Trophoblast cell (in vitro differentiated cells and primary cell): ENCODE data around the gene HOXA9.

Source experiments
- DNase-seq, 2 donors: peaks; one replicate each; pipeline ENCODE4 v3.0.0-alpha.2; 2016
- H2AFZ ChIP-seq: 2 replicates; pipeline ENCODE4 v1.6.1; 2013; ENCODE audit warnings: low read length, moderate library complexity, mild to moderate bottlenecking; ENCODE audit not compliant: insufficient read depth, poor library complexity
- H2AK5ac ChIP-seq: 2 replicates; pipeline ENCODE4 v1.6.1; 2013; ENCODE audit warnings: mild to moderate bottlenecking, low read length
- H2BK120ac ChIP-seq: 2 replicates; pipeline ENCODE4 v1.6.1; 2013; ENCODE audit warnings: low read length, mild to moderate bottlenecking, moderate library complexity; ENCODE audit not compliant: insufficient read depth, poor library complexity
- H2BK12ac ChIP-seq: 2 replicates; pipeline ENCODE4 v1.6.1; 2013; ENCODE audit warnings: mild to moderate bottlenecking, low read length, moderate library complexity
- H2BK5ac ChIP-seq: 2 replicates; pipeline ENCODE4 v1.6.1; 2013; ENCODE audit warnings: low read length, low read depth, moderate library complexity, mild to moderate bottlenecking; ENCODE audit not compliant: poor library complexity
- H3K14ac ChIP-seq: 2 replicates; pipeline ENCODE4 v1.6.1; 2013; ENCODE audit warnings: mild to moderate bottlenecking, low read length
- H3K18ac ChIP-seq: 2 replicates; pipeline ENCODE4 v1.6.1; 2013; ENCODE audit warnings: mild to moderate bottlenecking, low read length
- H3K23ac ChIP-seq: 2 replicates; pipeline ENCODE4 v1.6.1; 2013; ENCODE audit warnings: low read length
- H3K27ac ChIP-seq: 2 replicates; pipeline ENCODE4 v1.5.1; 2013; ENCODE audit warnings: low read depth, mild to moderate bottlenecking, inconsistent platforms, low read length, moderate library complexity
- H3K27me3 ChIP-seq: 2 replicates; pipeline ENCODE4 v1.6.1; 2013; ENCODE audit warnings: inconsistent platforms, mild to moderate bottlenecking, low read length, moderate library complexity; ENCODE audit not compliant: insufficient read depth
- H3K36me3 ChIP-seq, 2 experiments: 1 replicate in 1 of 2; 2 replicates in 1 of 2; pipeline ENCODE4 v1.6.1; 2013; ENCODE audit warnings: low read length in 2 of 2, mild to moderate bottlenecking in 2 of 2, moderate library complexity in 1 of 2; ENCODE audit not compliant: insufficient read depth in 2 of 2, control insufficient read depth in 1 of 2
- H3K4ac ChIP-seq: 2 replicates; pipeline ENCODE4 v1.6.1; 2013; ENCODE audit warnings: low read depth, mild to moderate bottlenecking, low read length, moderate library complexity
- H3K4me1 ChIP-seq, 2 experiments: 1 replicate in 1 of 2; 2 replicates in 1 of 2; pipeline ENCODE4 v1.6.1; 2013; ENCODE audit warnings: low read length in 2 of 2, mild to moderate bottlenecking in 2 of 2, moderate library complexity in 1 of 2; ENCODE audit not compliant: insufficient read depth in 2 of 2, control insufficient read depth in 1 of 2
- H3K4me2 ChIP-seq: 2 replicates; pipeline ENCODE4 v1.6.1; 2013; ENCODE audit warnings: inconsistent platforms, mild to moderate bottlenecking, low read length, moderate library complexity
- H3K4me3 ChIP-seq: 2 replicates; pipeline ENCODE4 v1.5.1; 2013; ENCODE audit warnings: mild to moderate bottlenecking, low read depth, low read length, inconsistent platforms
- H3K79me1 ChIP-seq: one replicate; pipeline ENCODE4 v1.6.1; 2013; ENCODE audit warnings: low read length
- H3K79me2 ChIP-seq: 2 replicates; pipeline ENCODE4 v1.6.1; 2013; ENCODE audit warnings: low read length, mild to moderate bottlenecking; ENCODE audit not compliant: control insufficient read depth, insufficient read depth, poor library complexity
- H3K9ac ChIP-seq: 2 replicates; pipeline ENCODE4 v1.6.1; 2013; ENCODE audit warnings: mild to moderate bottlenecking, low read length
- H3K9me3 ChIP-seq: 2 replicates; pipeline ENCODE4 v1.6.1; 2013; ENCODE audit warnings: low read depth, mild to moderate bottlenecking, control low read depth, inconsistent platforms, low read length; ENCODE audit not compliant: insufficient read depth
- H4K12ac ChIP-seq: 2 replicates; pipeline ENCODE4 v1.6.1; 2013; ENCODE audit warnings: low read depth, mild to moderate bottlenecking, low read length, moderate library complexity
- H4K8ac ChIP-seq: 2 replicates; pipeline ENCODE4 v1.6.1; 2013; ENCODE audit warnings: low read depth, mild to moderate bottlenecking, low read length, moderate library complexity
- H4K91ac ChIP-seq: one replicate; pipeline ENCODE4 v1.6.1; 2013; ENCODE audit warnings: low read depth, mild to moderate bottlenecking, low read length, moderate library complexity
- WGBS: extraction: QIAGEN DNeasy Blood & Tissue Kit; methylation state at CpG from one replicate; pipeline ENCODE4 v1.1.7; 2013; ENCODE audit warnings: missing lambda C conversion rate; ENCODE audit not compliant: insufficient read length, insufficient coverage; ENCODE audit errors: extremely low coverage; 5-methylcytosine and 5-hydroxymethylcytosine counted together

HOXA9 gene

GRCh38 chr7:27194686-27195379 is 29.5 kb upstream of the HOXA9 start:
- no peak overlapping the region for H3K4ac ChIP-seq
- no peak overlapping the region for H3K4me3 ChIP-seq
- no peak overlapping the region for H2BK5ac ChIP-seq
- H3K79me1 ChIP-seq, result no peaks in the 10 kb centered on the region
- no peak overlapping the region for H2AK5ac ChIP-seq
- H3K4me1 ChIP-seq, result peaks cover 5 to 6% of the 10 kb centered on the region in 2 experiments
- H3K79me2 ChIP-seq, result no peaks in the 10 kb centered on the region
- no peak for DNase-seq
- H2AFZ ChIP-seq, result no peak overlapping the region
- no peak overlapping the region for H3K14ac ChIP-seq
- no peak overlapping the region for H4K91ac ChIP-seq
- no peak overlapping the region for H2BK120ac ChIP-seq
- H3K23ac ChIP-seq, result no peak overlapping the region
- no peaks in the 10 kb centered on the region for H3K36me3 ChIP-seq
- no peak overlapping the region for H3K4me2 ChIP-seq
- H4K12ac ChIP-seq, result no peak overlapping the region
- no peak overlapping the region for H3K18ac ChIP-seq
- H3K9me3 ChIP-seq, result peaks cover 2% of the 10 kb centered on the region
- no peak overlapping the region for H3K9ac ChIP-seq
- no peak overlapping the region for H4K8ac ChIP-seq
- H3K27me3 ChIP-seq, result peaks cover 69% of the 10 kb centered on the region
- no peak overlapping the region for H2BK12ac ChIP-seq
- no peak overlapping the region for H3K27ac ChIP-seq
- WGBS, result no CpG with 5 or more reads among the region's 9 CpGs

- Histone ChIP-seq H3K27me3 (peaks cover 70% of the 10 kb centered on the region), H3K23ac (no peak overlapping the region), H2BK5ac (no peak overlapping the region), H4K8ac (no peak overlapping the region), H3K79me1 (no peaks in the 10 kb centered on the region), H4K12ac (no peak overlapping the region), H3K4me2 (no peak overlapping the region), H3K14ac (no peak overlapping the region), H3K36me3 (no peaks in the 10 kb centered on the region), H3K18ac (no peak overlapping the region), H3K9ac (no peak overlapping the region), H2BK12ac (no peak overlapping the region), H3K9me3 (peaks cover 7% of the 10 kb centered on the region), H2BK120ac (no peak overlapping the region), H3K4ac (no peak overlapping the region), H2AFZ (no peak overlapping the region), H3K79me2 (no peaks in the 10 kb centered on the region), H3K4me3 (no peak overlapping the region), H3K27ac (no peak overlapping the region), H3K4me1 (peaks cover 3 to 8% of the 10 kb centered on the region in 2 experiments), H4K91ac (no peak overlapping the region), H2AK5ac (no peak overlapping the region)
- no CpG with 5 or more reads among the region's 2 CpGs for WGBS
- DNase-seq, result no peak
These were observed 28.6 kb upstream of the HOXA9 start for GRCh38 chr7:27194002-27194352.

DNA sequence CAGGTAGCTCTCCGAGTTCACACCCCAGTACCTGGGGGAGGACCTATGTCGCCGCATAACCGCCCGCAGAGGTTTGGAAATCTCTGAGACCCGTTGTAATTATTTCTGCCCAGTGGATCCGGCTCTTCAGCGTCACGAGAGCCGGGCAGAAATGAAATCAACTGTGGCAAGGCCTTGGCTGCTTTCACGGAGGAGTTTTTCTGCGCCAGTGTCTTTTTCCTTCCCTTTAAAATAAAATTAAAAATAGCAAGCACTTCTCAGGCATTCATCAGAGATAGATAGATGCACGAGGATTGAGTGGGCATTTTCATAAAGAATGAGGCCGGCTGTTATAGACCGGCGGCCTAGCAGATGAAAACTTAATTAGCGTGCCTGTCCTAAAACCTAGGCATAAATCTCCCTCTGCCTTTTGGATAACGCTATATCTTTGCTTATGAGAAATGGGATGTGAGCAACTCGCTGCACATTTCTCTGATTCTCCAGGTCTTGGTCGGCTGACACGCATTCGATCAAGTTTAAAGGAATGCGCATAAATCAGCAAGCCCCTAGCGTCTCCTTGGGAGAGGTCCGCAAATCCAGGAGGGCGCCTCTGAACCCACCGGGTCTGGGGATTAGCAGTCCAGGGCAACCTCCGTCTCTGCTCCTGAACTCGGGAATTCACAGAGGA is 28.1 kb upstream of the HOXA9 start:
- no peak overlapping the region for H3K14ac ChIP-seq
- DNase-seq, result no peak
- no peak overlapping the region for H3K4me3 ChIP-seq
- H2BK12ac ChIP-seq, result no peak overlapping the region
- WGBS, result no CpG with 5 or more reads among the region's 29 CpGs
- peaks cover under 1% of the 10 kb centered on the region for H3K79me1 ChIP-seq
- H3K18ac ChIP-seq, result no peak overlapping the region
- no peak overlapping the region for H2BK5ac ChIP-seq
- H3K23ac ChIP-seq, result no peak overlapping the region
- no peaks in the 10 kb centered on the region for H3K36me3 ChIP-seq
- peak overlapping the region; percentile 29 for H3K4me2 ChIP-seq
- H3K27ac ChIP-seq, result no peak overlapping the region
- no peaks in the 10 kb centered on the region for H3K79me2 ChIP-seq
- no peak overlapping the region for H3K4ac ChIP-seq
- H3K4me1 ChIP-seq, result peaks cover 7 to 11% of the 10 kb centered on the region in 2 experiments
- no peak overlapping the region for H4K12ac ChIP-seq
- H2AFZ ChIP-seq, result no peak overlapping the region
- no peak overlapping the region for H2BK120ac ChIP-seq
- H3K9ac ChIP-seq, result no peak overlapping the region
- peaks cover 5% of the 10 kb centered on the region for H3K9me3 ChIP-seq
- H4K8ac ChIP-seq, result no peak overlapping the region
- peaks cover 70% of the 10 kb centered on the region for H3K27me3 ChIP-seq
- H4K91ac ChIP-seq, result no peak overlapping the region
- no peak overlapping the region for H2AK5ac ChIP-seq

- Histone ChIP-seq H3K27me3 (peaks cover 70% of the 10 kb centered on the region), H3K79me1 (peaks cover 3% of the 10 kb centered on the region), H3K4me2 (peak overlapping the region; percentile 32)
These were observed 27.4 kb upstream of the HOXA9 start for GRCh38 chr7:27192546-27193334.

More at GRCh38 chr7:27192546-27193334, 27.4 kb upstream of the HOXA9 start:
- Histone ChIP-seq H3K4ac (no peak overlapping the region), H3K23ac (no peak overlapping the region), H3K27ac (no peak overlapping the region), H4K12ac (no peak overlapping the region), H3K14ac (no peak overlapping the region), H2BK5ac (no peak overlapping the region), H3K36me3 (no peaks in the 10 kb centered on the region), H3K9me3 (peaks cover 8% of the 10 kb centered on the region), H2BK12ac (no peak overlapping the region), H3K18ac (no peak overlapping the region), H2AFZ (no peak overlapping the region), H2AK5ac (no peak overlapping the region), H2BK120ac (no peak overlapping the region), H3K4me1 (peaks cover 10 to 16% of the 10 kb centered on the region in 2 experiments), H4K91ac (no peak overlapping the region), H3K9ac (no peak overlapping the region), H3K79me2 (no peaks in the 10 kb centered on the region), H4K8ac (no peak overlapping the region), H3K4me3 (no peak overlapping the region)
- no CpG with 5 or more reads among the region's 78 CpGs for WGBS
- DNase-seq, result no peak
